ENCODE results near the gene MGA. TPM values are rescaled to one million over a fixed set of nuclear protein-coding genes. Genes with fewer than 3 reads are reported as not detected.

The MGA gene
- total RNA-seq, 1 experiment from 2014 or later = 38.5 TPM

- H3K79me2 ChIP-seq (ENCODE audit: low read depth) = no peaks in the 10 kb centered on the region
- H3F3A ChIP-seq (ENCODE audit: insufficient read depth, low read depth) = no peaks in the 10 kb centered on the region
- H3K4me2 ChIP-seq = no peak overlapping the region
- TF ChIP-seq EZH2 (IDR thresholded peaks at IDR 0.05; ENCODE audit: low read depth) = no peak
- no peak for TF ChIP-seq CTCF (conservative IDR thresholded peaks at IDR 0.05)
- H3K4me1 ChIP-seq (replicated peaks; ENCODE audit: insufficient read depth) = peaks cover 2% of the 10 kb centered on the region; the same call in 1 of the 2 replicates
- no peaks in the 10 kb centered on the region for H3K36me3 ChIP-seq (ENCODE audit: low read depth)
- intact Hi-C loops (cut with micrococcal nuclease; ENCODE audit: unreplicated experiment) = no loop called here
- BruUV-seq (replicated peaks) = no TSS peak
- no peaks in the 10 kb centered on the region for H4K20me1 ChIP-seq (ENCODE audit: insufficient read depth)
- ChIA-PET POLR2A (ENCODE audit: unreplicated experiment) (interaction anchor here (0.7 kb wide), 1 partner anchor 300 kb away, joined by 4 read pairs; no protein-coding TSS in a partner anchor), CTCF (interaction anchor here (1.0 to 1.2 kb wide), 2 partner anchors 29 to 31 kb away, joined by 3 to 4 read pairs; no protein-coding TSS in a partner anchor)
- no peak overlapping the region for H2AFZ ChIP-seq
- H3K27me3 ChIP-seq (ENCODE audit: insufficient read depth, low read depth) = no peaks in the 10 kb centered on the region
- no peaks in the 10 kb centered on the region for H3K9me3 ChIP-seq (ENCODE audit: insufficient read depth, low read depth)
- no peak for DNase-seq
- H3K27ac ChIP-seq = no peak overlapping the region
- no peaks in the 10 kb centered on the region for H3K9me2 ChIP-seq (ENCODE audit: insufficient read depth)
- H3K4me3 ChIP-seq = no peak overlapping the region
These were observed 144.2 kb downstream of the MGA start for GRCh38 chr15:41804361-41804760.

- no peaks in the 10 kb centered on the region for H4K20me1 ChIP-seq (ENCODE audit: insufficient read depth)
- no peaks in the 10 kb centered on the region for H3K36me3 ChIP-seq (ENCODE audit: low read depth)
- H3K4me2 ChIP-seq = no peak overlapping the region
- no TSS peak for BruUV-seq (replicated peaks)
- no peak overlapping the region for H3K27ac ChIP-seq
- no peaks in the 10 kb centered on the region for H3K9me2 ChIP-seq (ENCODE audit: insufficient read depth)
- no peak for TF ChIP-seq CTCF (conservative IDR thresholded peaks at IDR 0.05)
- no peak for TF ChIP-seq EZH2 (IDR thresholded peaks at IDR 0.05; ENCODE audit: low read depth)
- H3F3A ChIP-seq (ENCODE audit: insufficient read depth, low read depth) = no peaks in the 10 kb centered on the region
- H3K9me3 ChIP-seq (ENCODE audit: insufficient read depth, low read depth) = no peaks in the 10 kb centered on the region
- no peaks in the 10 kb centered on the region for H3K79me2 ChIP-seq (ENCODE audit: low read depth)
- no peaks in the 10 kb centered on the region for H3K4me1 ChIP-seq (replicated peaks; ENCODE audit: insufficient read depth)
- ChIA-PET CTCF (interaction anchor here (0.7 to 1.0 kb wide), 2 partner anchors 30 to 32 kb away, joined by 3 to 4 read pairs; no protein-coding TSS in a partner anchor), POLR2A (ENCODE audit: unreplicated experiment) (interaction anchor here (0.7 kb wide), 3 partner anchors 22 to 235 kb away, joined by 3 to 7 read pairs (median 4); no protein-coding TSS in a partner anchor)
- no peak overlapping the region for H2AFZ ChIP-seq
- no peaks in the 10 kb centered on the region for H3K27me3 ChIP-seq (ENCODE audit: insufficient read depth, low read depth)
- no peak for DNase-seq
- no peak overlapping the region for H3K4me3 ChIP-seq
- intact Hi-C loops (cut with micrococcal nuclease; ENCODE audit: unreplicated experiment) = no loop called here
These were observed 144.9 kb downstream of the MGA start for GRCh38 chr15:41804916-41805666.

- H3K9me3 ChIP-seq (ENCODE audit: insufficient read depth, low read depth) = no peaks in the 10 kb centered on the region
- H3K9me2 ChIP-seq (ENCODE audit: insufficient read depth) = no peaks in the 10 kb centered on the region
- ChIA-PET POLR2A (ENCODE audit: unreplicated experiment) (interaction anchor here (0.7 kb wide), 2 partner anchors 22 to 122 kb away, joined by 3 to 7 read pairs; no protein-coding TSS in a partner anchor), CTCF (interaction anchor here (0.7 to 1.0 kb wide), 3 partner anchors 33 to 99 kb away, joined by 3 to 5 read pairs (median 4); no protein-coding TSS in a partner anchor)
- intact Hi-C loops (cut with micrococcal nuclease; ENCODE audit: unreplicated experiment) = loop anchor here (1.0 kb wide), 1 partner anchor 31 kb away; the partner anchor contains the start of gene MAPKBP1
- no TSS peak for BruUV-seq (replicated peaks)
- H3K36me3 ChIP-seq (ENCODE audit: low read depth) = no peaks in the 10 kb centered on the region
- DNase-seq = no peak
- H3K4me1 ChIP-seq (replicated peaks; ENCODE audit: insufficient read depth) = no peaks in the 10 kb centered on the region
- no peak overlapping the region for H3K27ac ChIP-seq
- H4K20me1 ChIP-seq (ENCODE audit: insufficient read depth) = no peaks in the 10 kb centered on the region
- no peaks in the 10 kb centered on the region for H3F3A ChIP-seq (ENCODE audit: insufficient read depth, low read depth)
- H2AFZ ChIP-seq = no peak overlapping the region
- H3K79me2 ChIP-seq (ENCODE audit: low read depth) = no peaks in the 10 kb centered on the region
- TF ChIP-seq EZH2 (IDR thresholded peaks at IDR 0.05; ENCODE audit: low read depth) = no peak
- no peak for TF ChIP-seq CTCF (conservative IDR thresholded peaks at IDR 0.05)
- H3K4me3 ChIP-seq = no peak overlapping the region
- H3K27me3 ChIP-seq (ENCODE audit: insufficient read depth, low read depth) = no peaks in the 10 kb centered on the region
- H3K4me2 ChIP-seq = no peak overlapping the region
These were observed 145.5 kb downstream of the MGA start for GRCh38 chr15:41805711-41806110.
